GM20000 (cell line): ENCODE results near the gene RFX7.

Experiments used
- DNase-seq: peaks from one replicate; pipeline ENCODE4 v3.0.0; 2012; ENCODE audit warnings: low spot score
- CTCF ChIP-seq: IDR thresholded peaks from 2 replicates; pipeline ENCODE4 v1.5.1; 2012; ENCODE audit warnings: mild to moderate bottlenecking, control low read depth; ENCODE audit errors: extremely low read depth, missing control alignments

The RFX7 gene

GRCh38 chr15:56240390-56240789, 3.3 kb downstream of the RFX7 start:
- TF ChIP-seq CTCF, result no peak
- no peak for DNase-seq

GRCh38 chr15:56236197-56236596, 7.5 kb downstream of the RFX7 start:
- TF ChIP-seq CTCF, result no peak

GRCh38 chr15:56234804-56235203, 8.9 kb downstream of the RFX7 start:
- no peak for DNase-seq

More at GRCh38 chr15:56236197-56236596, 7.5 kb downstream of the RFX7 start:
- no peak for DNase-seq

GRCh38 chr15:56233549-56233948, 10.1 kb downstream of the RFX7 start:
- no peak for TF ChIP-seq CTCF
- no peak for DNase-seq

More at GRCh38 chr15:56234804-56235203, 8.9 kb downstream of the RFX7 start:
- no peak for TF ChIP-seq CTCF

GRCh38 chr15:56232058-56232457, 11.6 kb downstream of the RFX7 start:
- no peak for TF ChIP-seq CTCF
- no peak for DNase-seq

- no peak for TF ChIP-seq CTCF
- no peak for DNase-seq
These were observed 14.8 kb downstream of the RFX7 start for GRCh38 chr15:56228854-56229253.

- DNase-seq, result no peak
- no peak for TF ChIP-seq CTCF
These were observed 15.3 kb downstream of the RFX7 start for GRCh38 chr15:56228352-56228751.
